Calu3 (cell line): ENCODE results near the gene PRKAR2B. TPM values are rescaled to one million over a fixed set of nuclear protein-coding genes. Genes with fewer than 3 reads are reported as not detected.

Experiments
- BruUV-seq: library from RNA; stranded (reverse); fragments of 400-500 nt; replicated peaks from 2 replicates; lab custom pipeline; 2021; lab: Mats Ljungman, UMichigan
- CTCF ChIA-PET: fragments of 300-600 bp; sonication (Branson Sonifier 250); formaldehyde crosslinking; loops from one replicate; lab custom pipeline; 2022; ENCODE audit warnings: antibody characterized with exemption; lab: Charles Lee
- DNase-seq: peaks from one replicate; pipeline ENCODE4 v3.0.0; 2022
- H3K27ac Mint-ChIP-seq: one replicate; pipeline ENCODE4 v1.8.0; 2022; ENCODE audit warnings: mixed read lengths; ENCODE audit not compliant: unreplicated experiment
- H3K27me3 Mint-ChIP-seq: one replicate; pipeline ENCODE4 v1.8.0; 2022; ENCODE audit warnings: mixed read lengths; ENCODE audit not compliant: unreplicated experiment
- H3K36me3 Mint-ChIP-seq: one replicate; pipeline ENCODE4 v1.8.0; 2022; ENCODE audit warnings: mild to moderate bottlenecking, moderate library complexity, mixed read lengths; ENCODE audit not compliant: insufficient read depth, unreplicated experiment
- H3K4me1 Mint-ChIP-seq: one replicate; pipeline ENCODE4 v1.8.0; 2022; ENCODE audit warnings: mild to moderate bottlenecking, low read depth, mixed read lengths; ENCODE audit not compliant: unreplicated experiment
- H3K4me3 Mint-ChIP-seq: one replicate; pipeline ENCODE4 v1.8.0; 2022; ENCODE audit warnings: mild to moderate bottlenecking, low read depth, moderate library complexity, mixed read lengths; ENCODE audit not compliant: unreplicated experiment
- H3K9me3 Mint-ChIP-seq: one replicate; pipeline ENCODE4 v1.8.0; 2022; ENCODE audit warnings: low read depth, mixed read lengths; ENCODE audit not compliant: unreplicated experiment
- intact Hi-C: fragments of 100-400 bp; cut with micrococcal nuclease; formaldehyde crosslinking; loops from one replicate; pipeline ENCODE4 v1.10.0; 2022; ENCODE audit not compliant: unreplicated experiment
- total RNA-seq: library from RNA; stranded (reverse); gene quantifications from 2 replicates; pipeline ENCODE4 v1.2.3, GENCODE V29; 2022
- TF ChIP-seq, protein P1 (sequence below): fragments of 200-600 bp; IDR thresholded peaks from one replicate; pipeline ENCODE4 v1.8.0; 2022; ENCODE audit warnings: antibody characterized with exemption; ENCODE audit not compliant: unreplicated experiment

Gene PRKAR2B
- total RNA-seq, 1 experiment from 2014 or later: 3.1 TPM

DNA sequence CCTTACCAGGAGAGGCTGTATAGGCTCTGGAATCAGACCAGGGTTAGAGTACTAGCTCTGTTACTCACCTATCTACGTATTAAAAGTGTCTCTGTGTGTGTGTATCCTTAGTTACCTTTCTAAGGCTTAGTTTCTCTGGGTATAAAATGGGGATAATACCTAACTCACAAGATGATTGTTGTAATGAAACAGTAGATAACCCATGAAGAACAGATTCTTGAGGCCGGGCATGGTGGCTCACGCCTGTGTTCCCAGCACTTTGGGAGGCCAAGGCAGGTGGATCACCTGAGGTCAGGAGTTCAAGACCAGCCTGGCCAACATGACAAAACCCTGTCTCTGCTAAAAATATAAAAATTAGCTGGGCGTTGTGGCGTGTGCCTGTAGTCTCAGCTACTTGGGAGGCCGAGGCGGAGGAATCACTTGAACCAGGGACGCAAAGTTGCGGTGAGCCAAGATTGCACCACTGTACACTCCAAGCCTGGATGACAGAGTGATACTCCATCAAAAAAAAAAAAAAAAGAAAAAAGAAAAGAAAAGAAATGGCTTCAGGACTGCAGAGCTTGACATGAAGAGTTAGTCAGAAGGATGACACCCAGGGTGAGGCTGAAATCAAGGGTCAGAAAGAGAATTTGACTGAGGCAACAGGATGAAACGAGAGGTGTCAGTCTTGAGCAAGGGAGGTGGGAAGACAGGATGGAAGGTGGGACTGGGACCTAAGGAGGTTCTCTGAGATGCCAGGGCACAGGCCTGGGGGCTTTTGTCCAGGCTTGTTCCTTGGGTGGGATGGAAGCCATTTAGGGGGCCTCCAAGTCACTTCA, 33.4 kb downstream of the PRKAR2B start:
- H3K9me3 Mint-ChIP-seq: no peaks in the 10 kb centered on the region
- no peak overlapping the region for H3K4me3 Mint-ChIP-seq
- CTCF ChIA-PET: no interaction called here
- H3K4me1 Mint-ChIP-seq: no peaks in the 10 kb centered on the region
- intact Hi-C loops: loop anchor here (10.0 kb wide), 1 partner anchor 57 kb away; no protein-coding TSS in a partner anchor
- no peak for DNase-seq
- H3K36me3 Mint-ChIP-seq: no peaks in the 10 kb centered on the region
- H3K27me3 Mint-ChIP-seq: no peaks in the 10 kb centered on the region
- H3K27ac Mint-ChIP-seq: no peak overlapping the region
- TF ChIP-seq, protein P1, sequence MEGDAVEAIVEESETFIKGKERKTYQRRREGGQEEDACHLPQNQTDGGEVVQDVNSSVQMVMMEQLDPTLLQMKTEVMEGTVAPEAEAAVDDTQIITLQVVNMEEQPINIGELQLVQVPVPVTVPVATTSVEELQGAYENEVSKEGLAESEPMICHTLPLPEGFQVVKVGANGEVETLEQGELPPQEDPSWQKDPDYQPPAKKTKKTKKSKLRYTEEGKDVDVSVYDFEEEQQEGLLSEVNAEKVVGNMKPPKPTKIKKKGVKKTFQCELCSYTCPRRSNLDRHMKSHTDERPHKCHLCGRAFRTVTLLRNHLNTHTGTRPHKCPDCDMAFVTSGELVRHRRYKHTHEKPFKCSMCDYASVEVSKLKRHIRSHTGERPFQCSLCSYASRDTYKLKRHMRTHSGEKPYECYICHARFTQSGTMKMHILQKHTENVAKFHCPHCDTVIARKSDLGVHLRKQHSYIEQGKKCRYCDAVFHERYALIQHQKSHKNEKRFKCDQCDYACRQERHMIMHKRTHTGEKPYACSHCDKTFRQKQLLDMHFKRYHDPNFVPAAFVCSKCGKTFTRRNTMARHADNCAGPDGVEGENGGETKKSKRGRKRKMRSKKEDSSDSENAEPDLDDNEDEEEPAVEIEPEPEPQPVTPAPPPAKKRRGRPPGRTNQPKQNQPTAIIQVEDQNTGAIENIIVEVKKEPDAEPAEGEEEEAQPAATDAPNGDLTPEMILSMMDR: no peak
- BruUV-seq: no TSS peak

DNA sequence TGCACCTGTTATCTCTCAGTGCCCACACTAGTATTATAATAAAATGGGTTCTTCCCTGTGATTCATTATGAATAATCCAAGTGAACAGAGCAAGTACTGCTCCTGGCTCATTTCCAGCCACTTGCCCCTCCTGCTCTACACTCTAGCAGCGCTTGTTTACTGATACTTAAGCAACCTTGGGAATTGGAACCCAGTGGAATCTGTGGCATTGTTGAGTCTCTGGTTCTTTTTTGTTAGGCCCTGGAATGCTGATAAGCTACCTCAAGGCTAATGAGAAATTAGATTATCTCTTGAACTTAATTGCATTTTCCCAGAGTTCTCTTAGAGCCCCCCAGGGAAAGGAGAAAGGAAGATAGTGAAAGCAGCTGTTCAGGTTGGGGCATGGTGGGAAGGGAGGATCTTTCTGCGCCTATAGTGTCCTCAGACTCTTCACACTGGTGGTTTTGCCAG, 34.0 kb downstream of the PRKAR2B start:
- DNase-seq: peak; percentile 29
- no peaks in the 10 kb centered on the region for H3K9me3 Mint-ChIP-seq
- H3K27me3 Mint-ChIP-seq: no peaks in the 10 kb centered on the region
- H3K4me3 Mint-ChIP-seq: no peak overlapping the region
- intact Hi-C loops: loop anchor here (10.0 kb wide), 1 partner anchor 56 kb away; no protein-coding TSS in a partner anchor
- TF ChIP-seq, protein P1: no peak
- no peaks in the 10 kb centered on the region for H3K4me1 Mint-ChIP-seq
- no peak overlapping the region for H3K27ac Mint-ChIP-seq
- H3K36me3 Mint-ChIP-seq: no peaks in the 10 kb centered on the region
- no TSS peak for BruUV-seq
- CTCF ChIA-PET: no interaction called here

DNA sequence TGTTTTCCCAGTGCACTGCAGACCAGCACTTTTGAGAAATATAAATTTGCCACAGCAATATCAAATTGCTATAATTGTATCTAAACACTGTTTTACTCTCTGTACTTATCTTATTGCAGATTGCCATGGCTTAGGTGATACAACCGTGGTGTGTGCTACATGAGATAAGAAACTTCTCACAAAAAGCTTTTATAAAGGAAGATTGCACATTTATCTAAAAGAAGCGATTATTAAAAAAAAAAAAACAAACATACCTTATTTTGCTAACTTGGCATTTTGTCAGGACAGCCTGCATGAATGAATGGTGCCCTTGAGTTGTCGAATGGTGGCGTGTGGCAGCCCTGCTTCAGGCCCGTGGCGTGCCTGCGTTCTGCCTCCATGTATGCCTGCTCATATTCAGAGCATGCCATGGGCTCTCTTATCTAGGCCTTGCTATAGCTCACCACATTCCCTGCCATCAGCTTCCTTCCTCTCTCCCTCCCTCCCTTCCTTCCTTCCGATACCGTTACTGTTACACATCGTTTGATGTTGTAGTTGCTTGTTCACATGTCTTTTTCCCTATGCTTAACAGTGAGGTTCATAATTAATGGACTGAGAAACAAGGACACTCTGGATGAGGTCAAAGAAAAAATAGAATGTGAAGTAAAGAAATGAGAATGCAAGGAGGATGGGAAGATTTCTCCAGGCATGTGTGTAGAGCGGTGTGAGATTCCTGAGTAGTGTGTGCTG, 34.9 kb downstream of the PRKAR2B start:
- Mint-ChIP-seq H3K4me1 (no peaks in the 10 kb centered on the region), H3K9me3 (no peaks in the 10 kb centered on the region), H3K4me3 (no peak overlapping the region), H3K27ac (no peak overlapping the region), H3K36me3 (no peaks in the 10 kb centered on the region), H3K27me3 (no peaks in the 10 kb centered on the region)
- CTCF ChIA-PET: no interaction called here
- TF ChIP-seq, protein P1: no peak
- intact Hi-C loops: loop anchor here (10.0 kb wide), 1 partner anchor 55 kb away; no protein-coding TSS in a partner anchor
- no TSS peak for BruUV-seq
- no peak for DNase-seq

DNA sequence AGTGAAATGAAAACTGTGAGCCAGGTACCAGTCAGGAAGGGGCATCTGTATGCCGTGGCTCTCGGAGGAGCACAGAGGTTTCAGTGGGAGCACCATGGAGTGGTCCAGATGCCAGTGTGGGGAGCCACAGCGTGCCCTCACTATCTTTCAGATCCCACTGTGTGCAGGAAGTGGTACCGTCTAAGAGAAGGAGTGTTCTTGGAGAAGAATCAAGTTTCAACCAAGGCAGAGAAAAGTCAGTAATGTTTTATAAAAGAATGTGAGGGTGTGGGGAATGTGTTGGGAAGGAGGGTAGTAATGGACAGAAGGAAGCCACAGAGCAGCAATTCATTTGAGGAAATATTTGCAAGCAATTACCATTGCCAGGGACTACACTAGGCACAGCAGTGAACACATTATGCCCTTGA, 35.6 kb downstream of the PRKAR2B start:
- intact Hi-C loops: no loop called here
- Mint-ChIP-seq H3K4me1 (no peaks in the 10 kb centered on the region), H3K4me3 (no peak overlapping the region), H3K9me3 (no peaks in the 10 kb centered on the region), H3K36me3 (no peaks in the 10 kb centered on the region), H3K27me3 (no peaks in the 10 kb centered on the region), H3K27ac (no peak overlapping the region)
- no TSS peak for BruUV-seq
- DNase-seq: no peak
- TF ChIP-seq, protein P1: no peak
- CTCF ChIA-PET: no interaction called here
